SK-N-SH (cell line): Measurements from ENCODE around the gene RCOR1. TPM values are rescaled to one million over a fixed set of nuclear protein-coding genes. Genes with fewer than 3 reads are reported as not detected.

Experiments
- CTCF ChIA-PET: fragments of 300-600, 350-600 bp; formaldehyde crosslinking; extraction: SDS; loops from one replicate; lab custom pipeline; 2021; lab: Yijun Ruan, JAX
- POLR2A ChIA-PET: fragments of 350-600 bp; sonication (Branson Sonifier 250); formaldehyde crosslinking; extraction: SDS; loops from one replicate; lab custom pipeline; 2020; ENCODE audit warnings: antibody characterized with exemption, inconsistent platforms; lab: Yijun Ruan, JAX
- DNase-seq: peaks from one replicate; pipeline ENCODE4 v3.0.0; 2012
- H2AFZ ChIP-seq: fragments of 200-600 bp; sonication (generic); 2 replicates; pipeline ENCODE4 v1.8.1; 2016; ENCODE audit warnings: antibody characterized with exemption, mild to moderate bottlenecking, low read depth
- H3F3A ChIP-seq: fragments of 200-600 bp; sonication (generic); replicated peaks from 2 replicates; pipeline ENCODE3; 2016; ENCODE audit warnings: antibody characterized with exemption, mild to moderate bottlenecking; ENCODE audit not compliant: insufficient read depth
- H3K27ac ChIP-seq, 2 experiments: fragments of 200-500 bp in 1 of 2; fragments of 200-600 bp in 1 of 2; sonication (Bioruptor generic) in 1 of 2; sonication (generic), shearing (Covaris generic) in 1 of 2; 2 replicates each; pipeline versions ENCODE4 v1.5.1 to v1.6.1; 2014 to 2016; ENCODE audit warnings: low read depth in 2 of 2, inconsistent platforms in 1 of 2, low read length in 1 of 2, mild to moderate bottlenecking in 1 of 2, mixed read lengths in 1 of 2
- H3K27me3 ChIP-seq: fragments of 200-600 bp; sonication (generic), shearing (Covaris generic); 2 replicates; pipeline ENCODE4 v1.6.1; 2016; ENCODE audit warnings: mixed run types; ENCODE audit not compliant: insufficient read depth
- H3K36me3 ChIP-seq, 2 experiments: fragments of 200-500 bp in 1 of 2; fragments of 200-600 bp in 1 of 2; sonication (Bioruptor generic) in 1 of 2; sonication (generic) in 1 of 2; replicated peaks in 1 of 2; 2 replicates each; pipeline versions ENCODE3 to v1.5.1; 2014 to 2016; ENCODE audit warnings: low read length in 1 of 2, mild to moderate bottlenecking in 1 of 2; ENCODE audit not compliant: insufficient read depth in 2 of 2, control insufficient read depth in 1 of 2
- H3K4me1 ChIP-seq, 2 experiments: fragments of 200-500 bp in 1 of 2; fragments of 200-600 bp in 1 of 2; sonication (Bioruptor generic) in 1 of 2; sonication (generic), shearing (Covaris generic) in 1 of 2; 2 replicates each; pipeline versions ENCODE4 v1.5.1 to v1.6.1; 2014 to 2016; ENCODE audit warnings: low read depth in 1 of 2, low read length in 1 of 2, mixed run types in 1 of 2; ENCODE audit not compliant: insufficient read depth in 2 of 2, control insufficient read depth in 1 of 2
- H3K4me2 ChIP-seq: fragments of 200-600 bp; sonication (generic), shearing (Covaris generic); 2 replicates; pipeline ENCODE4 v1.6.1; 2017; ENCODE audit warnings: mixed run types
- H3K4me3 ChIP-seq, 2 experiments: fragments of 200-500 bp in 1 of 2; fragments of 200-600 bp in 1 of 2; sonication (Bioruptor generic) in 1 of 2; sonication (generic), shearing (Covaris generic) in 1 of 2; 2 replicates each; pipeline versions ENCODE4 v1.5.1 to v1.8.1; 2014 to 2016; ENCODE audit warnings: low read depth in 2 of 2, inconsistent platforms in 1 of 2, low read length in 1 of 2, mild to moderate bottlenecking in 1 of 2, mixed read lengths in 1 of 2, moderate library complexity in 1 of 2
- H3K79me2 ChIP-seq: fragments of 200-600 bp; sonication (generic); 2 replicates; pipeline ENCODE4 v1.8.1; 2017; ENCODE audit warnings: mild to moderate bottlenecking; ENCODE audit not compliant: insufficient read depth
- H3K9ac ChIP-seq: fragments of 200-600 bp; sonication (generic); 2 replicates; pipeline ENCODE4 v1.6.1; 2017; ENCODE audit warnings: mixed run types
- H3K9me2 ChIP-seq: fragments of 200-600 bp; sonication (generic); 2 replicates; pipeline ENCODE4 v1.6.1; 2017; ENCODE audit warnings: mixed run types
- H3K9me3 ChIP-seq: fragments of 200-600 bp; sonication (generic); 2 replicates; pipeline ENCODE4 v1.6.1; 2017; ENCODE audit warnings: mixed run types, mild to moderate bottlenecking, moderate library complexity
- H4K20me1 ChIP-seq: fragments of 200-600 bp; sonication (generic); 2 replicates; pipeline ENCODE4 v1.6.1; 2017; ENCODE audit warnings: mild to moderate bottlenecking, mixed run types; ENCODE audit not compliant: insufficient read depth
- CHD2 ChIP-seq: fragments of 150-350 bp; IDR thresholded peaks from 2 replicates; pipeline ENCODE4 v1.6.1; 2018; ENCODE audit warnings: low read length; ENCODE audit not compliant: partially characterized antibody
- CTCF ChIP-seq: fragments of 200-600 bp; sonication (generic); IDR thresholded peaks from 2 replicates; pipeline ENCODE4 v1.6.1; 2017; ENCODE audit warnings: antibody characterized with exemption, mild to moderate bottlenecking, moderate library complexity
- FOXM1 ChIP-seq: IDR thresholded peaks from 2 replicates; pipeline ENCODE4 v1.4.0; 2012; ENCODE audit warnings: low read depth, mild to moderate bottlenecking
- GABPA ChIP-seq: IDR thresholded peaks from 2 replicates; pipeline ENCODE4 v1.4.0; 2012; ENCODE audit warnings: low read depth, mild to moderate bottlenecking
- GATA2 ChIP-seq: sonication (generic); formaldehyde crosslinking; IDR thresholded peaks from 2 replicates; pipeline ENCODE4 v1.5.0; 2020; ENCODE audit warnings: mild to moderate bottlenecking, missing genetic modification reagents
- JUND ChIP-seq: IDR thresholded peaks from 2 replicates; pipeline ENCODE4 v1.4.0; 2012
- MEF2A ChIP-seq: IDR thresholded peaks from 2 replicates; pipeline ENCODE4 v1.4.0; 2012; ENCODE audit warnings: low read depth, borderline replicate concordance
- NRF1 ChIP-seq: IDR thresholded peaks from 2 replicates; pipeline ENCODE4 v1.6.1; 2012; ENCODE audit warnings: low read depth, mild to moderate bottlenecking, low read length
- RFX5 ChIP-seq: IDR thresholded peaks from 2 replicates; pipeline ENCODE4 v1.6.1; 2012; ENCODE audit warnings: mild to moderate bottlenecking, improper control_type of control experiment, low read length
- SMC3 ChIP-seq: IDR thresholded peaks from 2 replicates; pipeline ENCODE4 v1.6.1; 2012; ENCODE audit warnings: low read depth, low read length, improper control_type of control experiment
- TAF1 ChIP-seq: IDR thresholded peaks from 2 replicates; pipeline ENCODE4 v1.6.1; 2012; ENCODE audit warnings: low read depth, mild to moderate bottlenecking, low read length, moderate library complexity, borderline replicate concordance
- YY1 ChIP-seq: IDR thresholded peaks from 2 replicates; pipeline ENCODE4 v1.4.0; 2012; ENCODE audit warnings: low read depth, mild to moderate bottlenecking
- WGBS: methylation state at CpG from one replicate; pipeline ENCODE4 v1.1.6; 2017; ENCODE audit warnings: low lambda C conversion rate; 5-methylcytosine and 5-hydroxymethylcytosine counted together
- polyA plus RNA-seq, 3 experiments: library from polyadenylated mRNA; depleted of rRNA; stranded (reverse); fragments of >200 nt; gene quantifications; 2 replicates each; pipeline ENCODE4 v1.2.3, GENCODE V29; 2012
- TF ChIP-seq, protein P1 (sequence below): IDR thresholded peaks from 2 replicates; pipeline ENCODE4 v1.4.0; 2012; ENCODE audit warnings: low read depth, borderline replicate concordance
- TF ChIP-seq, protein P2 (sequence below): IDR thresholded peaks from 2 replicates; pipeline ENCODE4 v1.6.1; 2012; ENCODE audit warnings: mild to moderate bottlenecking, low read depth, low read length, moderate library complexity

The RCOR1 gene
- polyA plus RNA-seq, 1 of the 3 experiments (the other 2 are of a cell fraction) = 8.5 TPM

GRCh38 chr14:102690509-102691286, 98.2 kb downstream of the RCOR1 start:
- H3K36me3 ChIP-seq = no peaks in the 10 kb centered on the region
- H3K27ac ChIP-seq = no peak overlapping the region
- no peak for DNase-seq
- H3K4me1 ChIP-seq = peaks cover 0 to 24% of the 10 kb centered on the region in 2 experiments; a peak in 2 of 4 replicates
- TF ChIP-seq, protein P1, sequence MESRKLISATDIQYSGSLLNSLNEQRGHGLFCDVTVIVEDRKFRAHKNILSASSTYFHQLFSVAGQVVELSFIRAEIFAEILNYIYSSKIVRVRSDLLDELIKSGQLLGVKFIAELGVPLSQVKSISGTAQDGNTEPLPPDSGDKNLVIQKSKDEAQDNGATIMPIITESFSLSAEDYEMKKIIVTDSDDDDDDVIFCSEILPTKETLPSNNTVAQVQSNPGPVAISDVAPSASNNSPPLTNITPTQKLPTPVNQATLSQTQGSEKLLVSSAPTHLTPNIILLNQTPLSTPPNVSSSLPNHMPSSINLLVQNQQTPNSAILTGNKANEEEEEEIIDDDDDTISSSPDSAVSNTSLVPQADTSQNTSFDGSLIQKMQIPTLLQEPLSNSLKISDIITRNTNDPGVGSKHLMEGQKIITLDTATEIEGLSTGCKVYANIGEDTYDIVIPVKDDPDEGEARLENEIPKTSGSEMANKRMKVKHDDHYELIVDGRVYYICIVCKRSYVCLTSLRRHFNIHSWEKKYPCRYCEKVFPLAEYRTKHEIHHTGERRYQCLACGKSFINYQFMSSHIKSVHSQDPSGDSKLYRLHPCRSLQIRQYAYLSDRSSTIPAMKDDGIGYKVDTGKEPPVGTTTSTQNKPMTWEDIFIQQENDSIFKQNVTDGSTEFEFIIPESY = no peak
- TF ChIP-seq RFX5 (no peak), GATA2 (CRISPR knock-in tag) (no peak), MEF2A (no peak), TAF1 (no peak), FOXM1 (no peak)
- TF ChIP-seq, all 33 proteins: peak for 0
- Histone ChIP-seq H3K9ac (no peak overlapping the region), H4K20me1 (peaks cover 34% of the 10 kb centered on the region), H3K9me3 (no peaks in the 10 kb centered on the region), H3K4me3 (no peak overlapping the region), H2AFZ (no peak overlapping the region), H3F3A (peaks cover 14% of the 10 kb centered on the region), H3K79me2 (peaks cover 62% of the 10 kb centered on the region), H3K4me2 (no peak overlapping the region), H3K27me3 (no peaks in the 10 kb centered on the region), H3K9me2 (no peaks in the 10 kb centered on the region)
- POLR2A ChIA-PET = no interaction called here
- CTCF ChIA-PET = interaction anchor here (0.6 to 1.2 kb wide), 6 partner anchors 8 to 282 kb away, joined by 3 to 4 read pairs (median 3); no protein-coding TSS in a partner anchor
- WGBS = 96% methylated on average over 11 of the region's 11 CpGs

DNA sequence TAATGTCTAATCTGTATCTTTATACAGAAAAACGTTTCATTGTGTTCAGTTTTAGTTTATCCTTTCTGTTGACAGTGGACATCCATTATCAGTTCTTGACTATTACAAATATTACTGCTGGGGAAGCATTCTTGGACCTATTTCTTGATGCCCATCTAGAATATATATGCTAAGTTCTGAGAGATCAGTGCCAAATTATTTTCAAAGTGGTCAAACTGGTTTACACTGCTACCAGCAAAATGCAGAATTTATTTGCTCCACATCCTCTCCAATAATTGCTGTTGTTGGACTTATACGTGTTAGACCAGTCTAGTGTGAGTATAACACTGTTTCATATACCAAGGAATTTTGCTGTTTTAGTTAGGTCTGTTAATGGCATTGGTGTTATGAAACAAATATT, 99.3 kb downstream of the RCOR1 start:
- Histone ChIP-seq H3K4me3 (no peak overlapping the region), H3K4me2 (no peak overlapping the region), H2AFZ (no peak overlapping the region), H3F3A (peaks cover 14% of the 10 kb centered on the region), H3K9me3 (no peaks in the 10 kb centered on the region), H3K27me3 (no peaks in the 10 kb centered on the region), H3K9ac (no peak overlapping the region), H3K79me2 (peaks cover 66% of the 10 kb centered on the region), H3K4me1 (peaks cover 0 to 24% of the 10 kb centered on the region in 2 experiments; a peak in 3 of 4 replicates), H4K20me1 (peaks cover 43% of the 10 kb centered on the region), H3K9me2 (no peaks in the 10 kb centered on the region), H3K27ac (no peak overlapping the region), H3K36me3 (no peaks in the 10 kb centered on the region)
- no peak for DNase-seq
- WGBS = 52% methylated on average over 2 of the region's 2 CpGs
- POLR2A ChIA-PET = no interaction called here
- CTCF ChIA-PET = interaction anchor here (0.9 to 1.1 kb wide), 4 partner anchors 10 to 281 kb away, joined by 3 to 4 read pairs (median 3); no protein-coding TSS in a partner anchor
- TF ChIP-seq JUND = no peak
- no peak for TF ChIP-seq YY1
- no peak for TF ChIP-seq SMC3
- no peak for TF ChIP-seq CHD2
- no peak for TF ChIP-seq MEF2A
- TF ChIP-seq CTCF = no peak
- no peak for TF ChIP-seq NRF1
- TF ChIP-seq, protein P2, sequence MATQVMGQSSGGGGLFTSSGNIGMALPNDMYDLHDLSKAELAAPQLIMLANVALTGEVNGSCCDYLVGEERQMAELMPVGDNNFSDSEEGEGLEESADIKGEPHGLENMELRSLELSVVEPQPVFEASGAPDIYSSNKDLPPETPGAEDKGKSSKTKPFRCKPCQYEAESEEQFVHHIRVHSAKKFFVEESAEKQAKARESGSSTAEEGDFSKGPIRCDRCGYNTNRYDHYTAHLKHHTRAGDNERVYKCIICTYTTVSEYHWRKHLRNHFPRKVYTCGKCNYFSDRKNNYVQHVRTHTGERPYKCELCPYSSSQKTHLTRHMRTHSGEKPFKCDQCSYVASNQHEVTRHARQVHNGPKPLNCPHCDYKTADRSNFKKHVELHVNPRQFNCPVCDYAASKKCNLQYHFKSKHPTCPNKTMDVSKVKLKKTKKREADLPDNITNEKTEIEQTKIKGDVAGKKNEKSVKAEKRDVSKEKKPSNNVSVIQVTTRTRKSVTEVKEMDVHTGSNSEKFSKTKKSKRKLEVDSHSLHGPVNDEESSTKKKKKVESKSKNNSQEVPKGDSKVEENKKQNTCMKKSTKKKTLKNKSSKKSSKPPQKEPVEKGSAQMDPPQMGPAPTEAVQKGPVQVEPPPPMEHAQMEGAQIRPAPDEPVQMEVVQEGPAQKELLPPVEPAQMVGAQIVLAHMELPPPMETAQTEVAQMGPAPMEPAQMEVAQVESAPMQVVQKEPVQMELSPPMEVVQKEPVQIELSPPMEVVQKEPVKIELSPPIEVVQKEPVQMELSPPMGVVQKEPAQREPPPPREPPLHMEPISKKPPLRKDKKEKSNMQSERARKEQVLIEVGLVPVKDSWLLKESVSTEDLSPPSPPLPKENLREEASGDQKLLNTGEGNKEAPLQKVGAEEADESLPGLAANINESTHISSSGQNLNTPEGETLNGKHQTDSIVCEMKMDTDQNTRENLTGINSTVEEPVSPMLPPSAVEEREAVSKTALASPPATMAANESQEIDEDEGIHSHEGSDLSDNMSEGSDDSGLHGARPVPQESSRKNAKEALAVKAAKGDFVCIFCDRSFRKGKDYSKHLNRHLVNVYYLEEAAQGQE = no peak
- no peak for TF ChIP-seq GABPA
